Kidney (tissue), 14 donors: ENCODE data around the gene IL17A. TPM values are rescaled to one million over a fixed set of nuclear protein-coding genes. Genes with fewer than 3 reads are reported as not detected.

Experiments used
- DNase-seq, 5 donors: peaks; one replicate each; pipeline ENCODE4 v3.0.0-alpha.2; 2013 to 2020
- FAIRE-seq: peaks from 2 replicates; lab custom pipeline; 2012; peaks lifted over from hg19 to GRCh38; lab: Jason Lieb, UNC
- H3K27ac ChIP-seq, 2 donors: one replicate each; pipeline ENCODE4 v1.7.0; 2013; ENCODE audit warnings: low read depth in 2 of 2, low read length in 2 of 2, inconsistent platforms in 1 of 2
- H3K27me3 ChIP-seq: one replicate; pipeline ENCODE4 v1.7.1; 2013; ENCODE audit warnings: low read length, inconsistent platforms; ENCODE audit not compliant: control insufficient read depth, insufficient read depth
- H3K36me3 ChIP-seq, 3 donors: one replicate each; pipeline versions ENCODE4 v1.7.0 to v1.7.1; 2013; ENCODE audit warnings: low read length in 3 of 3, control low read depth in 1 of 3, inconsistent platforms in 1 of 3; ENCODE audit not compliant: insufficient read depth in 3 of 3, control insufficient read depth in 2 of 3
- H3K4me1 ChIP-seq, 3 donors: one replicate each; pipeline versions ENCODE4 v1.7.0 to v1.7.1; 2013; ENCODE audit warnings: low read length in 3 of 3, inconsistent platforms in 1 of 3, low read depth in 1 of 3; ENCODE audit not compliant: control insufficient read depth in 2 of 3, insufficient read depth in 2 of 3
- H3K4me3 ChIP-seq, 3 donors: one replicate each; pipeline versions ENCODE4 v1.7.0 to v1.8.1; 2013; ENCODE audit warnings: low read length in 3 of 3, control low read depth in 1 of 3, inconsistent platforms in 1 of 3
- H3K9ac ChIP-seq, 3 donors: one replicate each; pipeline versions ENCODE4 v1.7.0 to v1.7.1; 2013; ENCODE audit warnings: low read length in 3 of 3, control low read depth in 1 of 3, inconsistent platforms in 1 of 3
- H3K9me3 ChIP-seq, 3 donors: one replicate each; pipeline versions ENCODE4 v1.7.0 to v1.7.1; 2013; ENCODE audit warnings: low read length in 3 of 3, control low read depth in 1 of 3, inconsistent platforms in 1 of 3; ENCODE audit not compliant: control insufficient read depth in 2 of 3, insufficient read depth in 1 of 3
- CTCF ChIP-seq: IDR thresholded peaks from 3 replicates; pipeline ENCODE4 v1.5.1; 2012; ENCODE audit warnings: mild to moderate bottlenecking, moderate library complexity, borderline replicate concordance; ENCODE audit not compliant: insufficient read depth; ENCODE audit errors: extremely low read depth
- intact Hi-C: fragments of 100-400 bp; cut with DNase I; formaldehyde crosslinking; loops from one replicate; pipeline ENCODE4 v1.11.1; 2022
- polyA plus RNA-seq: library from polyadenylated mRNA; stranded (reverse); fragments of 350-450 nt; fragmentation: Illumina TruSeq; extraction: RNeasy Lipid Tissue Mini Kit (QIAGEN cat#74804); gene quantifications from one replicate; pipeline ENCODE4 v1.2.3, GENCODE V29; 2014; ENCODE audit warnings: low read depth, low replicate concordance; ENCODE audit not compliant: insufficient read depth
- total RNA-seq: library from RNA; stranded (reverse); fragmentation: NEBNext Ultra II Directional; extraction: Animal tissue kit (Norgen Biotek cat#: 25700); gene quantifications from one replicate; pipeline ENCODE4 v1.2.1, GENCODE V29; 2021
- donor health status: control.
- donor health status: control.
- donor health status: control.
- donor health status: control.
- donor health status: control.
- donor health status: DM: yes; HTN: yes; CAD: no.
- donor health status: Normal renal cell carcinoma (clear cell type).

The IL17A gene
- total and polyA plus RNA-seq, 2 donors from 2014 or later, result not detected

- Histone ChIP-seq H3K4me3 (no peak overlapping the region), H3K27me3 (no peaks in the 10 kb centered on the region), H3K9ac (no peak overlapping the region), H3K4me1 (no peaks in the 10 kb centered on the region), H3K36me3 (no peaks in the 10 kb centered on the region), H3K27ac (no peak overlapping the region), H3K9me3 (no peaks in the 10 kb centered on the region)
- intact Hi-C loops, result no loop called here
- no peak for TF ChIP-seq CTCF
- DNase-seq (no peak), FAIRE-seq (no peak)
Measured at GRCh38 chr6:52149076-52149475, 37.1 kb upstream of the IL17A start.

- intact Hi-C loops, result no loop called here
- Histone ChIP-seq H3K27ac (no peak overlapping the region), H3K36me3 (no peaks in the 10 kb centered on the region), H3K27me3 (no peaks in the 10 kb centered on the region), H3K9ac (no peak overlapping the region), H3K4me3 (no peak overlapping the region), H3K9me3 (no peaks in the 10 kb centered on the region), H3K4me1 (no peaks in the 10 kb centered on the region)
- DNase-seq (no peak), FAIRE-seq (no peak)
- no peak for TF ChIP-seq CTCF
Measured at GRCh38 chr6:52149949-52150348, 36.2 kb upstream of the IL17A start.

- no peak for TF ChIP-seq CTCF
- DNase-seq (no peak), FAIRE-seq (no peak)
- Histone ChIP-seq H3K4me3 (no peak overlapping the region), H3K27ac (no peak overlapping the region), H3K27me3 (no peaks in the 10 kb centered on the region), H3K9ac (no peak overlapping the region), H3K9me3 (no peaks in the 10 kb centered on the region), H3K4me1 (peaks cover 0 to 7% (median 0%) of the 10 kb centered on the region in 3 donors), H3K36me3 (no peaks in the 10 kb centered on the region)
- intact Hi-C loops, result no loop called here
Measured at GRCh38 chr6:52152070-52152423, 34.1 kb upstream of the IL17A start.

- no peak overlapping the region for H3K4me3 ChIP-seq
- DNase-seq (no peak), FAIRE-seq (no peak)
- H3K9me3 ChIP-seq, result no peaks in the 10 kb centered on the region
- intact Hi-C loops, result no loop called here
- TF ChIP-seq CTCF, result no peak
- H3K27me3 ChIP-seq, result no peaks in the 10 kb centered on the region
- no peak overlapping the region for H3K9ac ChIP-seq
- H3K36me3 ChIP-seq, result no peaks in the 10 kb centered on the region
- H3K27ac ChIP-seq, result no peak overlapping the region
- H3K4me1 ChIP-seq, result peaks cover 0 to 7% (median 0%) of the 10 kb centered on the region in 3 donors
Measured at GRCh38 chr6:52152711-52153160, 33.4 kb upstream of the IL17A start.
